Activated CD8-positive, alpha-beta memory T cell treated with anti-CD3 and anti-CD28 coated beads, Interleukin-2, amount 50 U/mL, for 4 hours (primary cell): ENCODE data around the gene KLC4.
"Not testable (repeated sequence)": the region's sequence is repeated elsewhere in the genome, so short reads cannot be mapped to it uniquely, and the experiment has no call there.

Source experiments
- DNase-seq: peaks from one replicate; pipeline ENCODE4 v3.0.0-alpha.2; 2020

The KLC4 gene

DNA sequence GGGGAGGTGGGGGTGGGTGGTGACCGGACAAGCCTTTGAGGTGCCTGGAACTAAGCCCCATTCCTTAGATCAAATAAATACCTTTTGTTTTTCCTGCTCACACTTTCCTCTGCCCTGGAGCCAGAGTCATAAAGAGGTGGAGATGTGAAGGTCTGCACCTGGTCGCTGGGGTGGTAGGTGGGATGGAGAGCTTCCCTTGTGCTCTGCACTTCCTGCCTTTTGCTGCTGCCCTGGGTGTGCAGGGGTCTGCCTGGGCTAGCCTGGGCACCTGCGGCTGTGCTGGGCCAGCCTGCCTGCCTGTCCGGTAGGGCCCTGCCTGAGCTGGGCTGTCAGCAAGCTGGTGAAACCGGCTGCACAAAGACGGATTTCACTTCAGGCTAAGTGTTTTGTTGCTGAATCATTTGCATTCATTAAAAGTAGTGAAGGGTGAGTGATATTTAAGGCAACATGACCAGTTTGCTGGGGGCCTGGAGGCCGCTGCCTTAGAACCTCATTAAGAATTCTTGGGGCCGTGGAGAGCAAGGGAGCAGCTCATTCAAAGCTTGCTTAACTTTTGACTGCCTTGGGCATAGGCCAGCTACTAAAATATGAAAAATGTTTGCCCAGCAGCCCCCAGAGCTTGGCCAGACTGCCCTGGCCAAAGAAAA lies 37.1 kb downstream of the KLC4 start:
- DNase-seq, result no peak

DNA sequence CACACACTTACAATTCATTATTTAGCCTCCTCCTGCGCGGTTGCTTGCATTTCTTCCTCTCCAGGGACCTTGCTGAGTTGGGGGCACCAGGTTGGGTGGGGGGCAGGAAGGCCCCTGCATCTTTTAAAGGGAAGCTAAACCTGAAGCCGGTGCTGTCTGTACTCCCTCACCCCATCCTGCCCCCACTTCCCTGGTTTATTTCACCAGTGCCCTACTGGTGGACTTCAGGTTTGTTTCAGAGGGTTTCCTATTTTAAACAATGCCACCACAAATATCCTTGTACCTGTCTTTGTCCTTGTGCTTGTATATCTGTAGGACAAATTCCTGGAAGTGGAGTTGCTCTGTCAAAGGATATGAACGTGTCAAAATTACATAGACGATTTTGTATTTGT lies 37.7 kb downstream of the KLC4 start:
- DNase-seq, result no peak

DNA sequence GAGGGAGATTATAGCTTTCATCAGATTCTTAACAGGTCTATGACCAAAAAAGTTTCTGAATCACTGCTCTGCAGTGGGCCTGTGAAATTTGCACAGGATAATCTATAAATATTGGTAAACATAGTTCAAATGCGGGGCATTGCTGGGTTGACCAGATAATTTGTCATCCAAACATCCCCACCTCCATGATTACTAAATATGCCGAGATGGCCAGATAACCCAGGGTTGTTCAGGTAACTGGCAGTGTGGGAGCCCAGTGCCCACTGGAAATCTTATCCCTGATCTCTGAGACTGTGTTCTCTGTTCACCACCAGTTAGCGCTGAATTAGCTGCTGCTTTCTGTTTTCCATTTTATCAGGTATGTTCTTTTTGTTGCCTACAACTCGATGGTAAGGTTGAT lies 38.1 kb downstream of the KLC4 start:
- DNase-seq, result no peak

DNA sequence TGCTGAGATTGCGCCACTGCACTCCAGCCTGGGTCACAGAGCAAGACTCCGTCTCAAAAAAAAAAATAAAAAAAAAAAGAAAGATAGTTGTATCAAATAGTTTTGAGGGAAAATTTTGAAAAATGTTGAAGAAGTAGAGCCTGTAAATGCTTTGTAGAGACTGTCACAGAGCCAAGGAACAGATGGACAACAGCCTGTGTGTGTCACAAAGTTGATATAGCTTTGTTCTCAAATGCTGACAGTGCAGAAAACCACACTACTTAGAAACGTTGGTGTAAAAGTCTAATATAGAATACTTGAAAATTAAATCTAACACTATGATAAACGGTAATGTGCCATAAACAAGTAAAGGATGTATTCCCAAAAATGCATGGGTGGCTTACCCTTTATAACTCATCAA lies 42.1 kb downstream of the KLC4 start:
- no peak for DNase-seq

DNA sequence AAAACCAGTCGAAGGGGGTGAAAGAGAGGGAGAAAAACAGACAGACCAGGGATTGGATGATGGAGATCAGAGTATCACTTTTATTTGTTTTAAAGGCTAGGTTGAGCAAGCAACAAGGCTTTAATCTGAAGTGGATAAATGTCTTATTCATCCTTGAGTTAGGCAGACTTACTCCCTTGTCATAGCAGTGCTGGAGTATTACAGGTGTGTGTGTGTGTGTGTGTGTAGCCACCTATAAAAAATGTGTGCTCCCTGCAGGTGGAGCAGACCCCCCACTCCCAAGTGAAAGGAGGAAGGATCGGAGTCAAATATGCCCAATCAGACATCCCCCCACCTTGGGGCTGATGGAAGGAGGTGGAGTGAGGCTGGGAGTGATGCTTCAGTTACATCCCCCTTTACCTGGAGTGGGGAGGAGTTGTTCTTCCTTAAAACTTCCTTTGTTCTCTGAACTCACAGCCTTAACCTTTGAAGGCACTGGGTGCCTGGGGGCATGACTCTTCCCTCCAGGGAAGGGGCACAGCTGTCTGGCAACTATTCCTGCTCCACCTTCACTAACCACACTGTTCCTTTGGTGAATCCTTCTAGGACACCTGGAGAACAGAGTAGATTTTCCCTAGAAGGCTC lies 43.9 kb downstream of the KLC4 start:
- DNase-seq, result no peak

DNA sequence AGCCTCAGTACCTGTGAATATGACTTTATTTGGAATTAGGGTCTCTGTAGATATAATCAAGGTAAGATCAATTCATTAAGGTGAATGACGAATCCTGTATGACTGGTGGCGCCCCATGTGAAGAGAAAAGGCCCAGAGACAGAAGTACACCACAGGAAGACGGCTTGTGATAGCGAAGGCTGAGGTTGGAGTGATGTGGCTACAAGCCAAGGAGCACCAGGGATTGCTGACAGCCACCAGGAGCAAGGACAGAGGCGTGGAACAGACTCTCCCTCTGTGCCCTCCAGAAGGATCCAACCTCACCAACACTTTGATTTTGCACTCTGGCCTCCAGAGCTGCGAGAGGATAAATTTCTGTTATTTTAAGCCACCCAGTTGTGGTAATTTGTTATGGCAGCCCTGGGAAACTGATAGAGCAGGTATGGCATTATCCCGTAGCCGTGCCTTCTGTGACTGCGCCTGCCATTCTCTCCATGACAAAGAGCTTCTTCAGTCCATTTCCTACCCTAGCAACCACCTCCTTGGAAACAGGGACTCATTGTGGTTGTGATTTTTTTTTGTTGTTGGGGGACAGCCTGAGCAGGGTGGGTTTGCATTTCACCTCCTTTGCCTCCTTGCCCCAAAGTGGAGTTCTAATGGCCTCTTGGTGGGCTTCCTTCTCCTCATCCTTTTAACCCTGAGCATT lies 46.2 kb downstream of the KLC4 start:
- no peak for DNase-seq

GRCh38 chr6:43107344-43108062 lies 48.1 kb downstream of the KLC4 start:
- DNase-seq, result no peak

GRCh38 chr6:43113431-43114260 lies 54.2 kb downstream of the KLC4 start:
- DNase-seq, result no peak

GRCh38 chr6:43115365-43115764 lies 55.9 kb downstream of the KLC4 start:
- no peak for DNase-seq

DNA sequence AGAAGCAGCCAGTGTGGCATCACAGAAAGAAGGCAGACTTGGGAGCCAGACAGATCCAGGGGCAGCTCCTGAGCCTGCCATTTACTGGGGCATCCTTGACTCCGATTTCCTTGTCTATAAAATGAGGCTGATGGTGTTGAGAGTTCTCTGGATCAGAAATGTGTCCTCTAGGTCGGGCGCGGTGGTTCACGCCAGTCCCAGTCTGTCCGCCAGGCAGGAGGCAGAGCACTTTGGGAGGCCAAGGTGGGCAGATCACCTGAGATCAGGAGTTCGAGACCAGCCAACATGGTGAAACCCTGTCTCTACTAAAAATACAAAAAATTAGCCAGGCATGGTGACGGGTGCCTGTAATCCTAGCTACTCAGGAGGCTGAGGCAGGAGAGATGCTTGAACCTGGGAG lies 58.0 kb downstream of the KLC4 start:
- DNase-seq, result not testable (repeated sequence)

DNA sequence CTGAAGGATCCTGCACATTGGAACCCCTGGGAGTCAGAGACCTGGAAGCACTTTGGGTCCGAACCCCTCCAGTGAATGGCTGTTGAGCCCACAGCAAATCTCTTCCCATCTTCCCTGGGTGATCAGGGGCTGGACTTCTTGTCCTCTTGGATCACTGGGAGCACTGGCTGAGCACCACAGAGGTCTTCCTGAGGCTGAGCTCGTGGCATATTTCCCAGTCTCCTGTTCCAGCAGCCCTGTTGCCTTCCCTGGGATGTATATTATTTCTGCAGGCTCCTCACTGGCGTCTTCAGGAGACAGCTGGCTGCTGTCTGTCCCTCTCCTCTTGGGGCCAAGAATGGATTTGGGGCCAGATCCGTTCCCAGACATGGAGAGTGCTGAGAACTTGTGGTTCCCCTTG lies 60.1 kb downstream of the KLC4 start:
- DNase-seq, result no peak

DNA sequence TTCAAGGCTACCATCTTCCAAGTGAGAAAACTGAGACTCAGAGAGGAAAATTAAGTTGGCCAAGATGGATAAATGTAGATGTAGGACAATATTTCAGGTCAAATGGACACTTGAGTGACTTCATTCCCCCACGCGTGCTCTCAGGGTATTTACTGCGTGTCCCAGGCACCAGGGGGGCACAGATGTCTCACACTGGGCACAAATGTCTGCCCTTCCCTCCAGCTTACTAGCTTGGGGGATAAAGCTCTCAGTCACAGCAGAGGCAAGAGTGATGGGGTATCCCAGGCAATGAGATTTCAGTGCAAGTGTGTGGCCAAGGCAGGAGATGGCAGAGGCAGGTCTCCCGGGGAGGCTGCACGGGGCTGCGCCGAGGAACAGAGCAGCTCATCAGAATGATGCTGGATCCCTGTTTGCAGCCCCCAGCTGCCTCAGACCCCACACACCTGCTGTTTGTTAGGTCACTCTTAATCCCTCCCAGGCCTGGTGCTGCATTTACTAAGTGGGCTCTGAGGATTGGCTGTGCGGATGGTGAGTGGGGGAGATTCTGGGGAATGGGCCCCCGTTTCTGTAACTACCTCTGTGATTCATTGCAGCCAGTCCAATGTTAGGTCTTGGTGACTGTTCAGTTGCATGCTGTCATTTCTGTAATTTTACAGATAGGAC lies 60.8 kb downstream of the KLC4 start:
- no peak for DNase-seq

- no peak for DNase-seq
Measured at GRCh38 chr6:43120944-43121913, 61.8 kb downstream of the KLC4 start.

DNA sequence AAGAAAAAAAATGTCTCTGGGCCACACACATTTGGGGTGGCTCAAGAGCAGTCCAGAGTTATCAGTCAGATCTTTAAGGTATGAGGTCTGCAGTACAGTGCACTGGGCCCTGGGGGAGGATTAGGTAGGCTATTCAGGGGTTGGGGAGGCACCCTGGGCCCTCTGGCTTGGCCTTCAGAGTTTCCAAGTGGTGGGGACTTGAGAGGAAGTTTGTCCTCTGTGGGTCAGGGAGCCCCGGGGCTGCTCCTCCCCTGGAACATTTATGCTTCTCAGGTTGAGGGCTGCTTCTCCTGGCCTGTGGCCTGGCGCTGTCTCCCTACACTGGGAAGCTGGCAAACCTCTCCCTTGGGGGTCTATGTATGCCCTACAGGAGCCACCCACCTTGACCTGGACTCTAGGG lies 62.7 kb downstream of the KLC4 start:
- DNase-seq, result no peak

GRCh38 chr6:43123461-43124314 lies 64.3 kb downstream of the KLC4 start:
- DNase-seq, result no peak

GRCh38 chr6:43124481-43124880 lies 65.0 kb downstream of the KLC4 start:
- DNase-seq, result no peak
